A172 (cell line): Measurements from ENCODE around the gene ERI3. TPM values are rescaled to one million over a fixed set of nuclear protein-coding genes. Genes with fewer than 3 reads are reported as not detected.

Experiments
- DNase-seq: peaks from one replicate; pipeline ENCODE4 v3.0.0-alpha.2; 2015; ENCODE audit warnings: low spot score
- total RNA-seq: library from RNA; depleted of rRNA; stranded (reverse); fragments of >200 nt; shearing (Covaris generic); gene quantifications from 2 replicates; pipeline ENCODE4 v1.2.3, GENCODE V29; 2014

The ERI3 gene
- total RNA-seq, 1 experiment from 2014 or later, result 48.0 TPM

GRCh38 chr1:44316231-44316759 lies 38.8 kb downstream of the ERI3 start:
- DNase-seq, result no peak

GRCh38 chr1:44315521-44315920 lies 39.5 kb downstream of the ERI3 start:
- DNase-seq, result no peak

GRCh38 chr1:44314452-44314851 lies 40.6 kb downstream of the ERI3 start:
- no peak for DNase-seq

GRCh38 chr1:44313265-44313918 lies 41.7 kb downstream of the ERI3 start:
- no peak for DNase-seq

- no peak for DNase-seq
Measured at GRCh38 chr1:44312399-44313196, 42.5 kb downstream of the ERI3 start.

GRCh38 chr1:44310006-44310405 lies 45.1 kb downstream of the ERI3 start:
- no peak for DNase-seq

GRCh38 chr1:44305962-44306422 lies 49.1 kb downstream of the ERI3 start:
- DNase-seq, result no peak

- DNase-seq, result no peak
Measured at GRCh38 chr1:44303532-44303931, 51.5 kb downstream of the ERI3 start.

- DNase-seq, result no peak
Measured at GRCh38 chr1:44302541-44302940, 52.5 kb downstream of the ERI3 start.

- no peak for DNase-seq
Measured at GRCh38 chr1:44301442-44301841, 53.6 kb downstream of the ERI3 start.

- no peak for DNase-seq
Measured at GRCh38 chr1:44300852-44301251, 54.2 kb downstream of the ERI3 start.

GRCh38 chr1:44297695-44298400 lies 57.2 kb downstream of the ERI3 start:
- no peak for DNase-seq

- no peak for DNase-seq
Measured at GRCh38 chr1:44296806-44297205, 58.3 kb downstream of the ERI3 start.

GRCh38 chr1:44296086-44296485 lies 59.0 kb downstream of the ERI3 start:
- no peak for DNase-seq

GRCh38 chr1:44294588-44295007 lies 60.5 kb downstream of the ERI3 start:
- peak; percentile 32 for DNase-seq

GRCh38 chr1:44293761-44294315 lies 61.2 kb downstream of the ERI3 start:
- no peak for DNase-seq

GRCh38 chr1:44292651-44293050 lies 62.4 kb downstream of the ERI3 start:
- DNase-seq, result no peak

- no peak for DNase-seq
Measured at GRCh38 chr1:44290250-44291094, 64.6 kb downstream of the ERI3 start.

- no peak for DNase-seq
Measured at GRCh38 chr1:44289530-44289929, 65.5 kb downstream of the ERI3 start.

GRCh38 chr1:44288883-44289282 lies 66.2 kb downstream of the ERI3 start:
- DNase-seq, result no peak

- no peak for DNase-seq
Measured at GRCh38 chr1:44284184-44284583, 70.9 kb downstream of the ERI3 start.
